GM18520 (cell line): ENCODE measurements around the gene RIGI.
"Not testable (repeated sequence)": the region's sequence is repeated elsewhere in the genome, so short reads cannot be mapped to it uniquely, and the experiment has no call there.

ENCODE experiments used
- ATAC-seq: cut with Tn5 transposase; IDR thresholded peaks from one replicate; pipeline ENCODE4 v1.9.1; 2021; ENCODE audit not compliant: unreplicated experiment

Gene RIGI

GRCh38 chr9:32533336-32533735, 7.3 kb upstream of the RIGI start:
- ATAC-seq = no peak

- no peak for ATAC-seq
Observed at GRCh38 chr9:32526707-32527048, 682 bp upstream of the RIGI start.

GRCh38 chr9:32525709-32526030, 326 bp downstream of the RIGI start:
- no peak for ATAC-seq

GRCh38 chr9:32524892-32525708, 896 bp downstream of the RIGI start:
- no peak for ATAC-seq

- ATAC-seq = not testable (repeated sequence)
Observed at GRCh38 chr9:32524558-32524891, 1.5 kb downstream of the RIGI start.

GRCh38 chr9:32523910-32524309, 2.1 kb downstream of the RIGI start:
- ATAC-seq = no peak

GRCh38 chr9:32518276-32518675, 7.7 kb downstream of the RIGI start:
- ATAC-seq = no peak

GRCh38 chr9:32516241-32516640, 9.8 kb downstream of the RIGI start:
- ATAC-seq = no peak

- ATAC-seq = no peak
Observed at GRCh38 chr9:32508728-32509127, 17.3 kb downstream of the RIGI start.

- no peak for ATAC-seq
Observed at GRCh38 chr9:32503008-32503407, 23.0 kb downstream of the RIGI start.

GRCh38 chr9:32502464-32502863, 23.5 kb downstream of the RIGI start:
- ATAC-seq = no peak

GRCh38 chr9:32501868-32502267, 24.1 kb downstream of the RIGI start:
- no peak for ATAC-seq

- no peak for ATAC-seq
Observed at GRCh38 chr9:32500768-32501167, 25.2 kb downstream of the RIGI start.

- ATAC-seq = no peak
Observed at GRCh38 chr9:32497921-32498320, 28.1 kb downstream of the RIGI start.

- no peak for ATAC-seq
Observed at GRCh38 chr9:32490601-32491000, 35.4 kb downstream of the RIGI start.

- ATAC-seq = no peak
Observed at GRCh38 chr9:32487981-32488380, 38.0 kb downstream of the RIGI start.

- no peak for ATAC-seq
Observed at GRCh38 chr9:32486839-32487562, 39.0 kb downstream of the RIGI start.

- ATAC-seq = no peak
Observed at GRCh38 chr9:32483343-32483742, 42.7 kb downstream of the RIGI start.
